Left ventricle myocardium inferior (tissue), 1 donor: ENCODE measurements around the gene BORCS6. TPM values are rescaled to one million over a fixed set of nuclear protein-coding genes. Genes with fewer than 3 reads are reported as not detected.
"Not testable (repeated sequence)": the region's sequence is repeated elsewhere in the genome, so short reads cannot be mapped to it uniquely, and the experiment has no call there.

Source experiments
- DNase-seq: peaks from one replicate; pipeline ENCODE4 v3.0.0-alpha.2; 2020
- H3K27ac ChIP-seq: fragments of 200-600 bp; replicated peaks from 2 replicates; pipeline ENCODE4 v1.8.0; 2021
- H3K27me3 ChIP-seq: fragments of 200-600 bp; 2 replicates; pipeline ENCODE4 v1.8.0; 2021; ENCODE audit warnings: low read depth
- H3K36me3 ChIP-seq: fragments of 200-600 bp; 2 replicates; pipeline ENCODE4 v1.8.0; 2021
- H3K4me1 ChIP-seq: fragments of 200-600 bp; 2 replicates; pipeline ENCODE4 v1.8.0; 2021
- H3K4me3 ChIP-seq: fragments of 200-600 bp; 2 replicates; pipeline ENCODE4 v1.8.0; 2021; ENCODE audit warnings: mild to moderate bottlenecking, moderate library complexity
- H3K9me3 ChIP-seq: fragments of 200-600 bp; replicated peaks from 2 replicates; pipeline ENCODE4 v1.8.0; 2021
- CTCF ChIP-seq: fragments of 200-600 bp; IDR thresholded peaks from 2 replicates; pipeline ENCODE4 v1.8.0; 2021; ENCODE audit warnings: antibody characterized with exemption, mild to moderate bottlenecking, borderline replicate concordance
- intact Hi-C: fragments of 100-400 bp; cut with micrococcal nuclease; formaldehyde crosslinking; loops from one replicate; pipeline ENCODE4 v1.11.0; 2022
- total RNA-seq: library from RNA; stranded (reverse); fragmentation: NEBNext Ultra II Directional; extraction: Animal tissue kit (Norgen Biotek cat#: 25700); gene quantifications from one replicate; pipeline ENCODE4 v1.2.1, GENCODE V29; 2021
- donor health status: DM: no; HTN: yes; CAD: no; lungs with severe emphysema.

The BORCS6 gene
- total RNA-seq, 1 donor from 2014 or later = 8.4 TPM

DNA sequence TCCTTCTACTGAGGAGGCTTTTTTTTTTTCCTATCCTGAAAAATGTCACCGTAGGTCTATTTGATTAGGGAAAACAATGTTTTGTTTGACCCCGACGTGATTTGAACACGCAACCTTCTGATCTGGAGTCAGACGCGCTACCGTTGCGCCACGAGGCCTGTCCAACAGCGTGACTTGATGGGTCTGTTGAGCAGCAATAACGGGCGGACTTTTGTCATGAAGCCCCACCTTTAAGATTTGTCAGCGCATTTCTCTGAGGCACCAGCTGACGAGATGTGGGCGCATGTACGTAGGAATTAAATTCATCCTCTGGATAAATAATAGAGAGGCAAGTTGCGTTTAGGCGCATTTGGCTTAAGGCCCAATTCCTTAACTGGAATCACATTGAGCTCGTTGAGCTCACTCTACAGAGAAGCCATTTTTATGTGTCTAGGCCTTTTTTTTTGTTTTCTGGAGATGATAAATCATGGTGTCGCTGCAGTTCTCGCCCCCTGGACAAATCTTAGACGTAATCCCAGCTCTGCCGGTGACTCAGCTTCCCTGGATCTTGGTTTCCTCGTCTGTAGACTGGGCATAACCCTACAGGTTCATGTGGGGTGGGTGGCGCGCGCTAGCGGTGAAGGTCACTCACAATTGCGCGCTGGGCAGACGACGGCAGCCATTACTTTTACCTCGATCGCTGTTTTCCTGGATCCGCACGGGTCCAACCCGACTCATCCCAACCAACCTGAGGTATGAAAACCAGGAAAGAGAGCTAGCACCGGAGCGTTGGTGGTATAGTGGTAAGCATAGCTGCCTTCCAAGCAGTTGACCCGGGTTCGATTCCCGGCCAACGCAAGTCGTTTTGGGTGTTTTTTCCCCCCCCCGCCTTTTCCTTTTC, 31.0 kb upstream of the BORCS6 start:
- Histone ChIP-seq H3K36me3 (no peaks in the 10 kb centered on the region), H3K27ac (peak overlapping the region; percentile 99), H3K4me1 (peaks cover 43% of the 10 kb centered on the region), H3K27me3 (no peaks in the 10 kb centered on the region), H3K4me3 (peak overlapping the region; percentile 75), H3K9me3 (no peaks in the 10 kb centered on the region)
- intact Hi-C loops = loop anchor here (5.0 kb wide), 1 partner anchor 34 kb away; no protein-coding TSS in a partner anchor
- DNase-seq = peak; percentile 84
- no peak for TF ChIP-seq CTCF

- intact Hi-C loops, H3K9me3 ChIP-seq, H3K27ac ChIP-seq, DNase-seq, H3K36me3 ChIP-seq, H3K4me3 ChIP-seq, H3K27me3 ChIP-seq: not testable (repeated sequence)
- peaks cover 17% of the 10 kb centered on the region for H3K4me1 ChIP-seq
Measured at GRCh38 chr17:8214000-8214399, 24.0 kb upstream of the BORCS6 start.

- no peak overlapping the region for H3K27ac ChIP-seq
- no peak for TF ChIP-seq CTCF
- H3K4me1 ChIP-seq = peaks cover 17% of the 10 kb centered on the region
- no peaks in the 10 kb centered on the region for H3K36me3 ChIP-seq
- intact Hi-C loops = no loop called here
- H3K27me3 ChIP-seq = no peaks in the 10 kb centered on the region
- H3K9me3 ChIP-seq = no peaks in the 10 kb centered on the region
- H3K4me3 ChIP-seq = no peak overlapping the region
- DNase-seq = no peak
Measured at GRCh38 chr17:8212312-8213180, 22.6 kb upstream of the BORCS6 start.

DNA sequence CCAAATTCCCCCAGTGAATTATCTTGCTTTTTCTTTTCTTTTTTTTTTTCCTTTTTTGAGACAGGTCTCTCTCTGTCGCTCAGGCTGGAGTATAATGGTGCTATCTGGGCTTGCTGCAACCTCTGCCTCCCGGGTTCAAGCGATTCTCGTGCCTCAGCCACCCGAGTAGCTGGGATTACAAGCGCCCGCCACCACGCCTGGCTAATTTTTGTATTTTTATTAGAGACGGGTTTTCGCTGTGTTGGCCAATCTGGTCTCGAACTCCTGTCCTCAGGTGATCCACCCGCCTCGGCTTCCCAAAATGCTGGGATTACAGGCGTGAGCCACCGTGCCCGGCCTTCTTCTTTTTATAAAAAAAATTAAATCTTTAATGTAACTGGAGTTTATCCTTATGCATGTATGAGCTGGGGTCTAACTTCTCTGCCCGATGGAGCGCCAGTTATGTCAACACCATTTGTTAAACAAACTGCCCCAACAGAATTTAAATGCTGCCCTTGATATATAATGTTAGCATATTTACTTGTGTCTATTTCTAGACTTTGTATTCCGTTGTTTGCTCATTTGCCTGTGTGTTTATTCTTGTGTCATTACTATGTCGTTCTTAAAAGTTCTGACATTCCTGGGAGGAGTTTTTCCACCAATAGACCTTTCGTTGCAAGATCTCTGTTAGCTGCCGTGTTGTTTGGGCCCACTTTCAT, 20.9 kb upstream of the BORCS6 start:
- Histone ChIP-seq H3K27me3 (no peaks in the 10 kb centered on the region), H3K27ac (peak overlapping the region; percentile 79), H3K4me3 (peak overlapping the region; percentile 73), H3K36me3 (no peaks in the 10 kb centered on the region), H3K9me3 (no peaks in the 10 kb centered on the region), H3K4me1 (peaks cover 17% of the 10 kb centered on the region)
- intact Hi-C loops = no loop called here
- DNase-seq = no peak
- no peak for TF ChIP-seq CTCF

GRCh38 chr17:8209907-8210760, 20.2 kb upstream of the BORCS6 start, which contains the start of gene AURKB:
TSS of gene AURKB (minus strand) at chr17:8210575. CDS start at chr17:8210224, 351 bp downstream.
- peaks cover 17% of the 10 kb centered on the region for H3K4me1 ChIP-seq
- H3K9me3 ChIP-seq = no peaks in the 10 kb centered on the region
- peak; percentile 92 for DNase-seq
- TF ChIP-seq CTCF = no peak
- peak within 1 kb of the TSS; percentile 79 for H3K27ac ChIP-seq
- H3K4me3 ChIP-seq = peak within 1 kb of the TSS; percentile 73
- no peaks in the 10 kb centered on the region for H3K36me3 ChIP-seq
- intact Hi-C loops = no loop called here
- H3K27me3 ChIP-seq = no peaks in the 10 kb centered on the region
